ENCODE results near the gene TMA7B.

DNA sequence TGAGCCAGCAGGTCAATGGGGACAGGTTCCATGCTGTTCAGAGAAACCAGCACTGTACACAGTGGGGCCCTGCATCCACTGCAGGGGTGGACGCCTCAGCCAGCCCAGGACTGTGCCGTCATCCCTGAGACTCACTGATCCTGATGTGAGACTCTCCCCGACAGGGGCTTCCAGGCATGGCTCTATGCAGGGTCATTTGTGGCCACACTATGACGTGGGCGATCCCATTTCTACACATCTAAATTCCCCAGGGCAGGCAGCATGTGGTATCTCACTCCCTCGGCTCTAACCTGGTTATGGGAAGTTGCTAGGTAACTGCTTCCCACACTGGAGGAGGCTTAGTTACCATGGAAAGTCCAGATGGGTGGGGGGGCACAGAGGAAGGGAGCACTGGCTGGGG, 20.4 kb downstream of the TMA7B start:
- TF ChIP-seq POLR2A (IDR thresholded peaks at IDR 0.05), result no peak
- TF ChIP-seq, protein P1, sequence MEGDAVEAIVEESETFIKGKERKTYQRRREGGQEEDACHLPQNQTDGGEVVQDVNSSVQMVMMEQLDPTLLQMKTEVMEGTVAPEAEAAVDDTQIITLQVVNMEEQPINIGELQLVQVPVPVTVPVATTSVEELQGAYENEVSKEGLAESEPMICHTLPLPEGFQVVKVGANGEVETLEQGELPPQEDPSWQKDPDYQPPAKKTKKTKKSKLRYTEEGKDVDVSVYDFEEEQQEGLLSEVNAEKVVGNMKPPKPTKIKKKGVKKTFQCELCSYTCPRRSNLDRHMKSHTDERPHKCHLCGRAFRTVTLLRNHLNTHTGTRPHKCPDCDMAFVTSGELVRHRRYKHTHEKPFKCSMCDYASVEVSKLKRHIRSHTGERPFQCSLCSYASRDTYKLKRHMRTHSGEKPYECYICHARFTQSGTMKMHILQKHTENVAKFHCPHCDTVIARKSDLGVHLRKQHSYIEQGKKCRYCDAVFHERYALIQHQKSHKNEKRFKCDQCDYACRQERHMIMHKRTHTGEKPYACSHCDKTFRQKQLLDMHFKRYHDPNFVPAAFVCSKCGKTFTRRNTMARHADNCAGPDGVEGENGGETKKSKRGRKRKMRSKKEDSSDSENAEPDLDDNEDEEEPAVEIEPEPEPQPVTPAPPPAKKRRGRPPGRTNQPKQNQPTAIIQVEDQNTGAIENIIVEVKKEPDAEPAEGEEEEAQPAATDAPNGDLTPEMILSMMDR (IDR thresholded peaks at IDR 0.05 in 4 of 5, conservative IDR thresholded peaks at IDR 0.05 in 1 of 5), result no peak

Measured in gastrocnemius medialis (tissue), 4 donors.